Activated CD8-positive, alpha-beta memory T cell treated with anti-CD3 and anti-CD28 coated beads for 36 hours (primary cell): ENCODE measurements around the gene PTPRD. TPM values are rescaled to one million over a fixed set of nuclear protein-coding genes. Genes with fewer than 3 reads are reported as not detected.

Source experiments
- CTCF ChIA-PET: fragments of 350-600 bp; sonication (Branson Sonifier 250); formaldehyde crosslinking; loops from one replicate; lab custom pipeline; 2021; ENCODE audit warnings: antibody characterized with exemption; lab: Charles Lee
- POLR2A ChIA-PET: fragments of 350-600 bp; sonication (Branson Sonifier 250); formaldehyde crosslinking; loops from one replicate; lab custom pipeline; 2021; ENCODE audit warnings: antibody characterized with exemption; lab: Charles Lee
- total RNA-seq, 2 experiments: library from RNA; stranded (reverse); gene quantifications; one replicate each; pipeline ENCODE4 v1.2.3, GENCODE V29; 2021

Gene PTPRD
- total RNA-seq, result under 1 TPM; 0.10 to 0.15 TPM

DNA sequence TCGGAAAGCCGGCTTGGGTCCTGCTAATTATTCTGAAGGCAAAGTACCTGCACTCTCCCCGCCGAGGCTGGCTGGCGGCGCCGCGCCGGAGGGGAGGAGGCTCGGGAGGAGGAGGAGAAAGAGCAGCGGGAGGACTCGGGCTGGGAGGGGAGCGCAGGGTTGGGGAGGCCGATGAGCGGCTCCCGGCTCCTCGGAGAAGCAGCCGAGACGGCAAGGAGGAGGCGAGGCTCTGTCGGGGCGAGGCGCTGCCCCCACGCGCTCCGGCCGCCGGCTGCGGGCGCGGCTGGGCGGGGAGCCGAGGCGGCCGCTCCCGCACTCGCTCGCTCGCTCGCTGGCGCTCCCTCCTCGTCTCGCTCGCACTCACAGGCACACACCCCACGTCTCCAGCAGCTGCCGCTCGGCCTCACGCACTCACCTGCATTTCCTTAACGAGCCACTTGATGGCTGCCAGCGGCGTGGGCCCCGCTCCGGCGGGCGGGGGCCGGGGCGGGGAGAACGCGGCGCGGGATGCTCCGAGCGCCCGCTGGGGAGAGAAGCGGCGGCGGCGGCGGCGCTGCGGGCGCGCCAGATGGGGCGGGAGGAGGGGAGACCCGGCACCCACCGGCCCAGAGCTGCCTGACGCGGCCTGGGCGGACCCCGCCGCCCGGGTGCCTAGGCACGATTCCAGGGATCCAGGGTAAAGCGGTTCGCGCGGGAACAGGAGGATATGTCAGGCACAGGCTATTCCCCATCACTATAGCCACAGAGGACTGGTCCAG, at the start of gene PTPRD:
TSS of gene PTPRD (minus strand) at position 362 of the 758 bp plus-strand sequence.
- ChIA-PET CTCF (no interaction called here), POLR2A (no interaction called here)

- POLR2A ChIA-PET, result no interaction called here
- CTCF ChIA-PET, result no interaction called here
Observed at GRCh38 chr9:10661994-10662393, 49.2 kb upstream of the PTPRD start.

GRCh38 chr9:10661376-10661775, 48.6 kb upstream of the PTPRD start:
- CTCF ChIA-PET, result no interaction called here
- POLR2A ChIA-PET, result no interaction called here

DNA sequence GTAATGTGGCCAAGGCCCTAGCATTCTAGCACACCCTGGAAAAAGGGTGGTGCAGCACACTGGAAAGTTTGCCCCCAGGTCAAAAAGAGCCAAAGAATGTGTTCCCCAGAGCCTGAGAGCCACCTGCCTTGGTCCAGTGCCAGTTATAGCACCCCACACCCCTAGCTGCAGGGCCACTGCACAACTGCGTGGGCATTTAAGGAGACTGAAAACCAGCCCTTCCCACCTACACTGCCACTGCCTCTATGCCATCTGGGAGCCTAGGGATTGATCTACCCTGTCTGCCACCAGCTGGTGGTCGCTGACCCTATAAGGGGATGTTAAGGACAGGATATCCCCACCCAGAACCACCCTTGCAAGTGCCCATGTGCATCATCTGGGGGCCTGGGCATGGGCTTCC, 38.2 kb upstream of the PTPRD start:
- POLR2A ChIA-PET, result no interaction called here
- CTCF ChIA-PET, result no interaction called here

DNA sequence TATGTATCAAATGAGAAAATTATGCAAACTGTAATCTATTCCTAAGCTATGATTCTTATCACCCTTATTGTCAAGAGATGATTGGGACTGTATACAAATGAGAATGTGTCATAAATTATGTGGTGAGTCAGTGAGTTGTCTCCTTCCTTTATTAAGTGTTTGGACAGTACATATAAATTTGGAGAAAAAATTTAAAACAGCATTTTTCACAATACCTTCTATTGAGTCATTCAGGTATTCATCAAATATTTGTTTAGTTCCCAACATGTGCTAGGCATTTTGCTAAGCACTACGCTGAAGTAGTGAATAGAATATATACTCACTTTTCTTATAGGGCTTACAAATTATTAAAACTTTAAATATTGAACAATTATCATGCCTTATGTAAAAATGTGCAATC, 36.3 kb upstream of the PTPRD start:
- ChIA-PET CTCF (no interaction called here), POLR2A (no interaction called here)

DNA sequence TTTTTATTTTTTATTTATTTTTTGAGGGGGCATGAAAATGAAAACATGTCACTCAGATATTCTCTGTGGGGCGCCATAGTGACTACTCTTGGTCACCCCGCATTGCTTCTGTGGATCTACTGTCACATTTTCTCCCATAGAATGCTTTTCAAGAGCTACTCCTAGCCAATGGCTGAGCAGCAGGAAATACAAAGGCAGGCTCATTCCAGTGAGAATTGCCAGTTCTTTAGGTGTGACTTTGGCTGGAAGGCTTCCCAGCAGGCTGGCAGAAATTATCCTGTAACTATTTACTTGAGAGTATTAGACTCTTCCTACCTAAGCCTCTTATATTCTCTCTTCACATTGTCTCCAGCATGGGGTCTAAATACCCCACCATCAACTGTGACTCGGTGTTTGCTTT, 21.0 kb upstream of the PTPRD start:
- POLR2A ChIA-PET, result no interaction called here

GRCh38 chr9:10614196-10614800, 1.5 kb upstream of the PTPRD start:
- ChIA-PET CTCF (no interaction called here), POLR2A (no interaction called here)

More for the DNA sequence above, 21.0 kb upstream of the PTPRD start:
- CTCF ChIA-PET, result no interaction called here

DNA sequence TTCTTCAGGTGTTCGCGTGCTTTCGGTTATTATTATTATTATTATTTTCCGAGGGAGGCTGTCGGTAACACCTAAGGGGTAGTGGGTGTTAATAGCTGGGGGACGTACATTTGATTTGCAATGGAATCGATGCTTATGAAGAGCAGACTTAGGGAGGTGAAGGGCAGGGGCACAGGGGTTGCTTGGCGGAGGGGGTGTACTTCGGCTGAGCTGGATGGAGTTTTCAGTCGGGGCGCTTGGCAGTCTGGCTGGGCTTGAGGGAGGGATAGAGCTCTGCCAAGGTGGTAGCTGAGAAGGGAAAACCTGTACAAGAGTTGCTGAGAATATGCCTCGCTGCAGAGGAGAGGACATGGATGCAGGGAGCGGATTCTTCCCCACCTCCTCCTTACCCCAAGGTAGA, 617 bp upstream of the PTPRD start:
- ChIA-PET CTCF (no interaction called here), POLR2A (no interaction called here)

GRCh38 chr9:10605388-10605787, 7.4 kb downstream of the PTPRD start:
- CTCF ChIA-PET, result no interaction called here
- POLR2A ChIA-PET, result no interaction called here

DNA sequence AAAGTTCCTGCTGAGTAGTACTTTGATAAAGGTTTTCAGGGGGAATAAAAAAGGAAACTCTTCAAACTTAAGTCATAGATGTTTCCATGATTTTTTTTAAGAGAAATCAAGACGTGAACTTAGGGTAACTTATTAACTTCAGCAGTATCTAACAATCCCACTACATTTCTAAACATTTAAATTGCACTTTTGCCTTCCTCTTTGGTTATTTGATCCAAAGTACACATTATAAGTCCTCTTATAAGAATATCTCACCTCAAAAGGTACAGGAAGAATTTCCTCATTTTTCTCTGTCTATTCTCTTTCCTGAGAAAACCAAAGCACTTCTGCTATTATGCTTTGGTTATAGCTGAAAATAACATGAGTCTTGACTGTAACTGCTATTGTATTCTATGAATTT, 7.9 kb downstream of the PTPRD start:
- CTCF ChIA-PET, result no interaction called here
- POLR2A ChIA-PET, result no interaction called here

GRCh38 chr9:10597801-10598200, 15.0 kb downstream of the PTPRD start:
- CTCF ChIA-PET, result no interaction called here

DNA sequence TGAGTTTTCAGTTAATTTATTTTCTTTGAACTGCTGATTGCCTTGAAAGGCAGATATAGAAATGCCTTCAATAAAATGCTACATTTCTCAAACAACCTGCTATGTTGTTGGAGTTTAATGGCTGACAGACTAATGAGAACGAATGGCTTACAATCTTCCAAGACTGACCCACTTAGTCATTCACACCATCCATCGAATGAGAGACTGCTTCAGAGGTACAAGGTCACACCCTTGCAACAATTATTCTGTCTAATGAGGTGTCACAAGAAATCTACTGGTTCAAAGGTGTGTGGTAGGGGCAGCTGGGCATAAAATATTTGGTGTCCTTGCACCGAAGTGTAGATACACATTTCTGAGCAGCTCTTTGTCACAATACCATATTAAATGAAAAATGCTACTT, 18.3 kb downstream of the PTPRD start:
- ChIA-PET CTCF (no interaction called here), POLR2A (no interaction called here)

More at GRCh38 chr9:10597801-10598200, 15.0 kb downstream of the PTPRD start:
- POLR2A ChIA-PET, result no interaction called here

- ChIA-PET CTCF (no interaction called here), POLR2A (no interaction called here)
Observed at GRCh38 chr9:10586407-10586806, 26.4 kb downstream of the PTPRD start.

GRCh38 chr9:10571699-10572098, 41.1 kb downstream of the PTPRD start:
- POLR2A ChIA-PET, result no interaction called here

GRCh38 chr9:10566848-10567247, 46.0 kb downstream of the PTPRD start:
- POLR2A ChIA-PET, result no interaction called here
- CTCF ChIA-PET, result no interaction called here

More at GRCh38 chr9:10571699-10572098, 41.1 kb downstream of the PTPRD start:
- CTCF ChIA-PET, result no interaction called here

- ChIA-PET POLR2A (no interaction called here), CTCF (no interaction called here)
Observed at GRCh38 chr9:10562581-10563343, 50.0 kb downstream of the PTPRD start.

GRCh38 chr9:10548348-10548747, 64.5 kb downstream of the PTPRD start:
- POLR2A ChIA-PET, result no interaction called here
- CTCF ChIA-PET, result no interaction called here

DNA sequence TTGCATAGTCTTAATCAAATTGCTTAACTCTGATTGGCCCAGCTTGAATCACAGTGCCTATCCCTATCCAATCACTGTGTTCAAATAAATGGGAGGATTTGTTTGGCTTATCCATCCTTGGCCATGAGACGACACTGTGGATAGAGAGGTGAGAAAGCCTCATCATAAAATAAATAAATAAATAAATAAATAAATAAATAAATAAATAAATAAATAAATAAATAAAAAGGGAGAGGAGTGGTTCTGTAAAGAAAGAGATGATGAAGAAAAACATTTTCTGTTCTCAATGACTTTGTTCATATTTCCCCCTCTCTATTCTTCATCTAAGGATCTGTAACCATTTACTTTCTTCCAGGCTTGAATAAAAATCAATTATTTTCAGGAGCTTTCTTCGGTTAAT, 74.7 kb downstream of the PTPRD start:
- CTCF ChIA-PET, result no interaction called here

DNA sequence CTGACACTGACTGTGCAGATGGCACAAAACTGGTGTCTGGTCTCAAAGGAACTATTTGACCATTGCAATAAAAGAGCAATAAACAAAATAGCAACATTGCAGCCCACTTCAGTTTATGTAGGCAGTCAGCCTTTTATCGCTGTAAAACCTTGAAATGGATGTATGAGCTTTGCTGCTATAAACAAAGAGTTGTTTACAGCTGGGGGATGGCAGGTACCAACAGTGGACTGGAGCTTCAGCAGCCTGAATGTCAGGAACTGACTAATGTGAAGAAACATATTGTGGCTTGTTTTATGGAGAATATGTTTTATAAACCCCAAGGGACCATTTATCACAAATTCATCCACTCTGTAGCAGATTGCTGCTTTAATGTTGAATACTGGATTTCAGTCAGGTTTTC, 78.0 kb downstream of the PTPRD start:
- CTCF ChIA-PET, result no interaction called here

More for the DNA sequence above, 74.7 kb downstream of the PTPRD start:
- POLR2A ChIA-PET, result no interaction called here

GRCh38 chr9:10525972-10526371, 86.8 kb downstream of the PTPRD start:
- POLR2A ChIA-PET, result no interaction called here
- CTCF ChIA-PET, result no interaction called here

More for the DNA sequence above, 78.0 kb downstream of the PTPRD start:
- POLR2A ChIA-PET, result no interaction called here

GRCh38 chr9:10523164-10523563, 89.6 kb downstream of the PTPRD start:
- POLR2A ChIA-PET, result no interaction called here

More at GRCh38 chr9:10523164-10523563, 89.6 kb downstream of the PTPRD start:
- CTCF ChIA-PET, result no interaction called here
